Measurements from ENCODE around the gene LEFTY2.

Gene LEFTY2

DNA sequence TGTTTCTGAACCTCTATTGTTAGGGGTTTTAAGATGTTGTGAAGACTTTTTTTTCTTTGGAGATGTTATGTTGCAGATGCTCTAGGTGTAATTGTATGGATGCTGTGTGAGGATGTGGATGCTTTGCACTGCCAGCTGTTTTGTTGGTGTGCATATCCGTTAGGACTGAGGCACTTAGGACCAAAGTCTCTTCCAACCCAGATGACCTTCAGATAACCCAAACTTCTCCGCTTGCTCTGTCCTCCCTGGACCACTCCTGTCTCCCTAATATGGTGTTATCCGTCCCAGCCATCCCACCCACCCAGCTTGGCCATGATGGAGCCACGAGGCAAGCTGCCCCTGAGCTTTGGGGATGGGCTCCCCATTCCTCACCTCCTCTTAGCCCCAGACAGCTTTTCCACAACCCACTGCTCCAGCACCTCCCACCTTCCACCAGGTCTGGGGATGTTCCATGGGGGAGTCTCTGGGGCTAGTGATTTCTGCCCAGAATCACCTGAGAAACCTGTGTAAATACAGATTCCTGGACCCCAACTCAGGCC, 5.1 kb upstream of the LEFTY2 start:
- H3K27ac ChIP-seq = no peak overlapping the region
- TF ChIP-seq, protein P1, sequence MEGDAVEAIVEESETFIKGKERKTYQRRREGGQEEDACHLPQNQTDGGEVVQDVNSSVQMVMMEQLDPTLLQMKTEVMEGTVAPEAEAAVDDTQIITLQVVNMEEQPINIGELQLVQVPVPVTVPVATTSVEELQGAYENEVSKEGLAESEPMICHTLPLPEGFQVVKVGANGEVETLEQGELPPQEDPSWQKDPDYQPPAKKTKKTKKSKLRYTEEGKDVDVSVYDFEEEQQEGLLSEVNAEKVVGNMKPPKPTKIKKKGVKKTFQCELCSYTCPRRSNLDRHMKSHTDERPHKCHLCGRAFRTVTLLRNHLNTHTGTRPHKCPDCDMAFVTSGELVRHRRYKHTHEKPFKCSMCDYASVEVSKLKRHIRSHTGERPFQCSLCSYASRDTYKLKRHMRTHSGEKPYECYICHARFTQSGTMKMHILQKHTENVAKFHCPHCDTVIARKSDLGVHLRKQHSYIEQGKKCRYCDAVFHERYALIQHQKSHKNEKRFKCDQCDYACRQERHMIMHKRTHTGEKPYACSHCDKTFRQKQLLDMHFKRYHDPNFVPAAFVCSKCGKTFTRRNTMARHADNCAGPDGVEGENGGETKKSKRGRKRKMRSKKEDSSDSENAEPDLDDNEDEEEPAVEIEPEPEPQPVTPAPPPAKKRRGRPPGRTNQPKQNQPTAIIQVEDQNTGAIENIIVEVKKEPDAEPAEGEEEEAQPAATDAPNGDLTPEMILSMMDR (conservative IDR thresholded peaks at IDR 0.05) = no peak

DNA sequence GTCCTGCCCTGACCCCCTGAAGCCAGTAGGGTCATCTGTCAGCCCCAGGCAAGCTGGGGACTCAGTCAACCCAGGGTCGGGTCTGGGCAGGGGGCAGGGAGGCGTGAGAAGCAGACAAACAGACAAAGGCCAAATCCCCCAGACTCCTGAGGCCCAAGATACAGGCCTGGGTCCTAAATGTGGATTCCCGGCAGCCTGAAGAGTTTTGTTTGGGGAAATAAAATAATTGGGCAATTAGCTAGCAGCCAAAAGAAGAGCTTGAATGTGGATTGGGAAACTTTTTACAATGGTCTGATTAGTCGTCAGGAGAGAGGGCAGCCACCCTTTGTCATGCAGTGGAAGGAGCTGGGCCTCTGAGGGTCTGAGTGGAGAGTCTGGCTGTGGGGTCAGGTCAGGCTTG, 4.5 kb upstream of the LEFTY2 start:
- no peak overlapping the region for H3K27ac ChIP-seq
- TF ChIP-seq, protein P1 (conservative IDR thresholded peaks at IDR 0.05) = no peak

DNA sequence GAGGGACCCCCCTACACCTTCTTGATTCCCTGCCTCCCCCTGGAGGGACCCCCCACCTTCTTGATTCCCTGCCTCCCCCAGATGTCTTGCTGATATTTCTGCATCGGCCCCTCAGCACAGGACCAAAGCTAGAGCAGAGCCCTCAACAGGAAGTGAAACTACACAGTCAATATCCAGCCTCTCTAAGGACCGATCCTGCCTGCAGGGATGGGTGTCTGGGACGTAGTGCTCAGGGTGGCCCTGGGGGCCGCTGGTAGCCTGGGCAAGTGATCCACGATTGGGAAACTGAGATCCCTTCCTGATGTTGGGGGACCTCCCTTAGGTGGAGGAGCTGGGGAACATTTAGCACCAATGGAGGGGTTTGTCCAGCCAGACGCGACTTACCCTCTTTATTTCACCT, 3.9 kb upstream of the LEFTY2 start:
- H3K27ac ChIP-seq = no peak overlapping the region
- TF ChIP-seq, protein P1 (conservative IDR thresholded peaks at IDR 0.05) = no peak

DNA sequence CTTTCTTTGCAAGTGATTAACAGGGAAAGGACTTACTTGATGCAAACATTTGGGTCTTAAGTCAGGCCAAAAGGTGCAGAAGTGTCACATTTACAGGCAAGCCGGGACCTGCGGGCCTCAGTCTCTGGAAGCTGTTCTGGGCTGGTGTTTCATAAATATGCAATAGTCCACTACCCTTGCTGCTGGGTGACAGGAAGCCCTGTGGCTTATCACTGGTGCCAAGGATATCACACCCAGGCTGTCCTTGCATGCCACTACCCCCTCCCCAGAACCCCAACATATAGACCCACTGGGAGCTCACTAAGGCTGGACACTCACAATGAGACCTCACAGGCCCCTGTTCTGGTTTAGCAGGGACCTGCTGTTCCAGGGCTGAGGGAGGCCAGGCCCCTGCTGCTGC, 3.4 kb upstream of the LEFTY2 start:
- H3K27ac ChIP-seq = no peak overlapping the region
- TF ChIP-seq, protein P1 (conservative IDR thresholded peaks at IDR 0.05) = no peak

DNA sequence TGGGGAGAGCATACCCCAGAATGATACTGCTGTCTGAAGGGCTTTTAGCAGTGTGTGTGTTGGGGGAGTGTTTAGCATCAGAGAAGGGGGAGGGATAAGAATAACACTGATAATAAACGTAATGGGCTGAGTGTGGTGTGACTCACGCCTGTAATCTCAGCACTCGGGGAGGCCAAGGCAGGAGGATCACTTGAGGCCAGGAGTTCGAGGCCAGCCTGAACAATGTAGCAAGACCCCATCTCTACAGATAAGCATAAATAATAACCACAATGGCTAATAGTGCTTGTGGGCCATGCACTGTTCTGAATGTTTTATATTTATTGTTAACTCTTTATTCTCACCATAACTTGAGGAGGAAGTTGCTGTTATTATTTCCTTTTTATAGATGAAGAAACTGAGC, 2.6 kb upstream of the LEFTY2 start:
- H3K27ac ChIP-seq = no peak overlapping the region
- TF ChIP-seq, protein P1 (conservative IDR thresholded peaks at IDR 0.05) = no peak

DNA sequence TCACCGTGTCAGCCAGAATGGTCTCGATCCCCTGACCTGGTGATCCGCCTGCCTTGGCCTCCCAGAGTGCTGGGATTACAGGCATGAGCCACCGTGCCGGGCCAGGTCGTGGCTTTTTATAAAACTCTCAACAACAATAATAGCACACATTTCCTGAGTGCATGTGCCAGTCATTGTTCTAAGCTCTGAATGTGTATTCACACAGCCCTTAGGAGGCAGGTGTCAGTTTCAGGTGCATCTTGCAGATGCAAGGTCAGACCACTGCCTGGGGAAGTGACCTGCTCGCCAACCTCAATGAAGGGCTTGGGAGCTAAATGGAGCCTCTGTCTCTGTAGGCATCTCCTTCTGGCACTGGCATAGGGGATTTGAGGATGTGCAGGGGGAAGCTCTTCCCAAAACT, 1.6 kb upstream of the LEFTY2 start:
- TF ChIP-seq, protein P1 (conservative IDR thresholded peaks at IDR 0.05) = no peak
- H3K27ac ChIP-seq = no peak overlapping the region

DNA sequence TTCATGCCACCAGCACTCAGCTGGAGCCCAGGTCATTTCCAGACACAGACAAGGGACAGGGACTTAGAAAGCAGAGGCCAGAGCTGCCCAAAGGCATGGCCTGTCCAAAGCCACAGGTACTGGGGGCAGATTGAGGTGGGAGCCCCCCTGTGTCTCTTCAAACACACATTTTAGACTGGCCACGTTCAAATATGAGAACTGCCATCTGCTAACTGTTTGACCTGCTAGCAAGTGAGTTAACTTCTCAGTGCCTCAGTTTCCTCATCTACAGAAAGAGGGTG, 862 bp upstream of the LEFTY2 start:
- TF ChIP-seq, protein P1 (conservative IDR thresholded peaks at IDR 0.05) = no peak
- H3K27ac ChIP-seq = no peak overlapping the region

All from VCaP (cell line).